ENCODE results near the gene UQCR10. TPM values are rescaled to one million over a fixed set of nuclear protein-coding genes. Genes with fewer than 3 reads are reported as not detected.
A peak's percentile ranks its signal among the peaks of the same experiment; 100 is the strongest.

The UQCR10 gene
- total and polyA plus RNA-seq, 8 donors, result 2.0 to 307 (median 96.9) TPM

DNA sequence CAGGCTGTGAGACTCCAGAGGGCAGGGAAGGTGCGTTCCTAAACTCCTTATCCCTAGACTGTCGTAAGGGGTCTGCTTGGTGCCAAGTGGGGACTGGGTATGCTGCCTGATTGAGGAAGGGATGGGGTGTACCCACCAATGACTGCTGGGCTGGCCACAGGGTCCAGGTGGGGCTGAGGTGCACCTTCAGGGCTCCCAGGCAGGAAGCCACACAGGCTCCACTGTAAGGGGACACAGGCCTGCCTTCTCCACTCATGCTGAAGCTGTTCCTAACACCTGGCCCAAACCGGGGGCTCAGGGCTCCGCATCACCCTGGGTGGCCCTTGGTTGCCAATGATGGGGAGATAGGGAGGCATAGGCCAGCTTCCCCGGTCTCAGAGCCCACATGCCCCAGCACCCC, 27.0 kb upstream of the UQCR10 start:
- Histone ChIP-seq H3K27ac (no peak overlapping the region), H3K4me3 (no peak overlapping the region), H3K4me1 (no peaks in the 10 kb centered on the region), H3K36me3 (peaks cover 0 to 93% (median 80%) of the 10 kb centered on the region in 4 donors), H3K9me3 (no peaks in the 10 kb centered on the region), H3K27me3 (no peaks in the 10 kb centered on the region)
- WGBS, 5 donors, result 94 to 98% (median 95%) methylated on average over 4 to 5 of the region's 5 CpGs
- DNase-seq, result no peak
- no peak for TF ChIP-seq EP300 (IDR thresholded peaks at IDR 0.05)
- TF ChIP-seq POLR2AphosphoS5 (IDR thresholded peaks at IDR 0.05), result no peak
- TF ChIP-seq CTCF (IDR thresholded peaks at IDR 0.05), result no peak
- no peak for TF ChIP-seq POLR2A (IDR thresholded peaks at IDR 0.05)
- intact Hi-C loops (cut with DNase I; ENCODE audit: low total_unique reads), result no loop called here

GRCh38 chr22:29741926-29742325, 25.2 kb upstream of the UQCR10 start:
- peaks cover 3 to 100% (median 86%) of the 10 kb centered on the region in 4 donors for H3K36me3 ChIP-seq
- 80 to 90% (median 88%) methylated on average over 2 of the region's 2 CpGs for WGBS, 5 donors

DNA sequence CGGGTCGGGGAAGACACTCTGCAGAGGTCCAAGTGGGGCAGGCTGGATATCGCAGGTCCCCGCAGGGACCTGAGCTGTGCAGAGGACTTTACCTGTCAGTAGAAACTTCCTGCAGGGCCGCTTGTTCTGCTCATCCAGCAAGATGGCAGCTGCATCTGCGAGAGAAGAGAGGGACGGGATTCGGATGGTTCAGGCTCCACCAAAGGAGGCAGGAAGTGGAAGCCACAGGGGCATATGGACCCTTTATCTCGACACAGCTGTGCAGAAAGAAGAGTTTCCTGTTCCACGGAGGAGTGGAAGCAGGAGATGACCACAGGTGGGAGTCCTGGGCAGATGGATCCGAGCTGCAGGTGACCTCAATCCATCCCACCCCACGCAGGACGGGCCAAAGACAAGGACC, 24.8 kb upstream of the UQCR10 start:
- Histone ChIP-seq H3K4me3 (no peak overlapping the region), H3K27ac (no peak overlapping the region), H3K36me3 (peaks cover 7 to 100% (median 89%) of the 10 kb centered on the region in 4 donors), H3K27me3 (no peaks in the 10 kb centered on the region), H3K9me3 (no peaks in the 10 kb centered on the region), H3K4me1 (no peaks in the 10 kb centered on the region)
- DNase-seq, result no peak
- TF ChIP-seq EP300 (IDR thresholded peaks at IDR 0.05), result no peak
- TF ChIP-seq POLR2AphosphoS5 (IDR thresholded peaks at IDR 0.05), result no peak
- TF ChIP-seq POLR2A (IDR thresholded peaks at IDR 0.05), result no peak
- no peak for TF ChIP-seq CTCF (IDR thresholded peaks at IDR 0.05)
- intact Hi-C loops (cut with DNase I; ENCODE audit: low total_unique reads), result no loop called here
- 78 to 84% (median 82%) methylated on average over 11 to 13 of the region's 13 CpGs for WGBS, 5 donors

More at GRCh38 chr22:29741926-29742325, 25.2 kb upstream of the UQCR10 start:
- intact Hi-C loops (cut with DNase I; ENCODE audit: low total_unique reads), result no loop called here
- DNase-seq, result no peak
- H3K4me3 ChIP-seq, result no peak overlapping the region
- TF ChIP-seq POLR2A (IDR thresholded peaks at IDR 0.05), result no peak
- TF ChIP-seq EP300 (IDR thresholded peaks at IDR 0.05), result no peak
- no peak for TF ChIP-seq CTCF (IDR thresholded peaks at IDR 0.05)
- TF ChIP-seq POLR2AphosphoS5 (IDR thresholded peaks at IDR 0.05), result no peak
- H3K27me3 ChIP-seq, result no peaks in the 10 kb centered on the region
- H3K4me1 ChIP-seq, result no peaks in the 10 kb centered on the region
- H3K27ac ChIP-seq, result no peak overlapping the region
- no peaks in the 10 kb centered on the region for H3K9me3 ChIP-seq

DNA sequence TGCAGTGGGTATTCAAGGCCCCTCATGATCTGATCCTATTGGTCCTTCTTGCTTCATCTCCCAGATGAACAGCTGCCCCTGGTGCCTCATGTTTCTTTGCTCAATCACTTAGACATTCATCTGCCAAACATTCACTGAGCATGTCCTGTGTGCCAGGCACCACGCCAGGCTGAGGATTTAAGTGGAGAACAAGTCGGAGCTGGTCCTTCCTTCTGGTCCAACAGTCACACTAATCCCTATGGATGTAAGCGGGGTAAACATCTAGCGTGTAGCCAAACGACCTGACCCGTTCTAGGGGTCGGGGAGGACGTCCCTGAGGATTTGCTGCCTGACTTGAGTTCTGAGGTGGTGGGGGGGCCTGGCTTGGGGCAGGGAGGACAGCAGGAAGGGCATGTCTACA, 22.3 kb upstream of the UQCR10 start:
- DNase-seq, result peak; percentile 35 to 57
- no peaks in the 10 kb centered on the region for H3K27me3 ChIP-seq
- peaks cover 17 to 90% (median 78%) of the 10 kb centered on the region in 4 donors for H3K36me3 ChIP-seq
- no peak overlapping the region for H3K27ac ChIP-seq
- no peak for TF ChIP-seq CTCF (IDR thresholded peaks at IDR 0.05)
- no peak for TF ChIP-seq POLR2AphosphoS5 (IDR thresholded peaks at IDR 0.05)
- H3K9me3 ChIP-seq, result no peaks in the 10 kb centered on the region
- H3K4me1 ChIP-seq, result no peaks in the 10 kb centered on the region
- H3K4me3 ChIP-seq, result no peak overlapping the region
- 58 to 73% (median 69%) methylated on average over 8 of the region's 8 CpGs for WGBS, 5 donors
- intact Hi-C loops (cut with DNase I; ENCODE audit: low total_unique reads), result no loop called here

All from stomach (tissue), 9 donors.